GM21528 (cell line): ENCODE data around the gene FCN1.
A peak's percentile ranks its signal among the peaks of the same experiment; 100 is the strongest.
"Not testable (repeated sequence)": the region's sequence is repeated elsewhere in the genome, so short reads cannot be mapped to it uniquely, and the experiment has no call there.

Experiments
- ATAC-seq: cut with Tn5 transposase; IDR thresholded peaks from one replicate; pipeline ENCODE4 v1.9.1; 2021; ENCODE audit warnings: mild to moderate bottlenecking, moderate library complexity; ENCODE audit not compliant: unreplicated experiment, low FRiP score

Gene FCN1

DNA sequence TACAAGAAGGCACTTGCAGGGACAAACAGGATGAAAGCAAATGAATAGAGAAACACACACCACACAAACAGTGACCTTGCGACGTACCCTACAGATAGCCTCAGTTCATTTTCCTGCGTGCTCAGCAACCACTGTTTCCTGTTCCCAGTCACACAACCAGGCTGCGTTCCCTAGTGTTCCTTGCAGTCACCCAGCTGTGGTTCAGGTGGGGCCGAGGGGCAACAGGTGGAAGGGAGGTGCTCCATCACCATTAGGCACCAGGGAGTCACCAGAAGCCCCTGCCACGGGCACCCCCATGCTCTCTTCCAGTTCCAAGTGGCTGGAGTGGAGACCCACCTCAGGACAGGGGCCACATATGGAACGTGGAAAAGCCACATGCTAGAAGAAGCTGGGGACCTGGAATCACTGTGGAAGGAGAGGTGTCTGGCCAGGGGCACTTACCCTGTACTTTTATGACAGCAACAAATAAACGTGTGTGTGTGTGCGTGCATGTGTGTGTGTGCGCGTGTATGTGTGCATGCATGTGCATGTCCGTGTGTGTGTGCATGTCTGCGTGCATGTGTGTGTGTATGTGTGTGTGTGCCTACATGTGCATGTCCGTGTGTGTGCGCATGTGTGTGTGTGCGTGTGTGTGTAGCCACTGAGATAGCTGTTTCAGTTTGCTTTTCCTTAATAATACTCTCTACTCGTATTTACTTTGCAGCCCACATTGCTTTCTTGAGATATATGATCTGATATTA is 55.9 kb downstream of the FCN1 start:
- no peak for ATAC-seq

DNA sequence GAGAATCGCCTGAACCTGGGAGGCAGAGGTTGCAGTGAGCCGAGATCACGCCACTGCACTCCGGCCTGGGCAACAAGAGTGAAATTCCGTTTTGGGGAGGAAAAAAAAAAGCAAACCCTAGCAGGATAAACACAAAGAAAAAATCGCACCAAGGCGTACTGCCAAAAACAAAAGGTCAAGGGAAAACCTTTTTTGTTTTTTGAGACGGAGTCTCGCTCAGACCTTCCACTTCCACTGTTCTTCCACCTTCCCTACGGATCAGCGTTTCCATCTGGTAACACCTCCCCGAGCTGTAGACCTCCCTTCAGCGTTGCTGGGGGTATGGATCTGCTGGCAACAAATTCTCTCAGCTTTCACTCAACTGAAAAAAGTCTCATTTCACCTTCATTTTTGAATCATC is 57.2 kb downstream of the FCN1 start:
- ATAC-seq = no peak

DNA sequence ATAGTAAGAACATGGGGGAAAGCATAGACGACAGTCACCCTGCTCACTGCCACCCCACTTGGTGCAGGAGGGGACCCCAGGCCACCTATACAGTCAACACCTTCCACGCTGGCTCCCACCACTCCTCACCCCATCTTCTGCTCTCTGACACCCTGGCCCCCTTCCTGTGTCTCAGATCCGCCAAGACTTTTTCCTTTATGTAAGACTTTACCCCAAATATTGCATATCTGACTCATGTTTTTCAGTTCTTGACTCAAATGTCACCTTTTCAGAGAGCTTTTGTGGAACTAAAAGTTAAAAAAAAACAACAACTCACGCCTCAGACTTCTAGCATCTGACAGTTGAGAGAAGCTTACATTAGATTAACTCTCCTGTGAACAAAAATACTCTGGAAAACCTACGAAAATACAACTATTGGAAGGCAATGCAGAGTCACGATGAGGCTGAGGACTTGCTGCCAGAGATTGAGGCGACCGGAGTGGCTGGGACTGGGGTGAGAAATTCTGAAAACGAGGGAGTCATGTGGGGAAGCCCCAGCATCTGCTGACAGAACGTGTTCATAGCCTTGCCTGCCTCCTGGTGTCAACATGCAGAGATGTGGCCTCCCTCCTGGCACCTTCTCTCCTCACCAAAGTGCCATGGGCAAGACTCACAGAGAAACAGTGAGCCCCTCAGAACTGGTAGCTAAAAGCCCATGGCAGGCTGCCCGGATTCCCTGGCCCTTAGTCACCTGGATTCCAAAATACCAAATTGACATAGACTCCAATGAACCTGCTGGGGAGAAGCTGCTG is 59.5 kb downstream of the FCN1 start:
- ATAC-seq = peak; percentile 64

DNA sequence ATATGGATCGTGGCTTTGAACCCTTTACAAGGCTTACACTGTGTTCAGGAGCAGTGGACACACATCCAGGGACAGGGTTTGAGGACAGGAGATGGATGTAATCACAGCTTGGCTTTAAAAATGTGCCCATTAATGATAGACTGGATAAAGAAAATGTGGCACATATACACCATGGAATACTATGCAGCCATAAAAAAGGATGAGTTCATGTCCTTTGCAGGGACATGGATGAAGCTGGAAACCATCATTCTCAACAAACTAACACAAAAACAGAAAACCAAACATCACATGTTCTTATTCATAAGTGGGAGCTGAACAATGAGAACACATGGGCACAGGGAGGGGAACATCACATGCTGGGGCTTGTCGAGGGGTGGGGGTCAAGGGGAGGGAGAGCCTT is 60.3 kb downstream of the FCN1 start:
- not testable (repeated sequence) for ATAC-seq

DNA sequence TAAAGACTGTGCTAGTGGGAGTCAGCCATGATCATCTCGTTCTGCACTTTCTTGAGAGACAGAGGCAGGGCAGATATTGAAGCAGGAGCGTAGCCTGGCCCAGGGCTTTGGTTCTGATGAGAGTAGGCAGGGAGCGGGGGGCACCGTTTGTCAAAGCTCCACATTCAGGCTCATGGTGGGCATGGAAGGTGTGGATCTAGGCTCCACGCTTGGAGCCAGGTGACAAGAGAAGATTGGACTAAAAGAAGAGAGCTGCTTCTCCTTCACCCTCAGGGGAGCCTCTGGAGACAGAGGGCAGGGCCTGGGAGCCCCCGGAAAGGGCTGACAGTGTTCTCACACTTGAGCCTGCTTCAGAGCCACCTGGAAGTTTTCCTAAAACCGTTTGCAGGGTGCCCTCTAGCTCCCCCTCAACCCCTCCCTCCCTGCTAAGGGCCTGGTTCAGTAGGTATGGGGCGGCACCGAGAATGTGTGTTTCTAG is 61.8 kb downstream of the FCN1 start:
- no peak for ATAC-seq
